Heart right ventricle (tissue), 16 donors: ENCODE measurements around the gene KCNE4. TPM values are rescaled to one million over a fixed set of nuclear protein-coding genes. Genes with fewer than 3 reads are reported as not detected.

Experiments used
- ATAC-seq, 8 donors: fragments of 200-7000 bp; cut with Tn5 transposase; one replicate each; pipeline ENCODE4 v1.9.1; 2020; ENCODE audit warnings: mild to moderate bottlenecking in 8 of 8, moderate library complexity in 8 of 8, moderate number of reproducible peaks in 1 of 8
- DNase-seq, 2 donors: peaks; one replicate each; pipeline ENCODE4 v3.0.0-alpha.2; 2020
- H3K27ac ChIP-seq, 10 donors: fragments of 200-600 bp; sonication (generic) in 2 of 10; one replicate each; pipeline versions ENCODE4 v1.5.0 to v1.8.0; 2020 to 2022; ENCODE audit warnings: mild to moderate bottlenecking in 3 of 10
- H3K27me3 ChIP-seq, 7 donors: fragments of 200-600 bp; one replicate each; pipeline ENCODE4 v1.8.0; 2021 to 2022; ENCODE audit warnings: mild to moderate bottlenecking in 2 of 7
- H3K36me3 ChIP-seq, 9 donors: fragments of 200-600 bp; sonication (generic) in 1 of 9; one replicate each; pipeline versions ENCODE4 v1.5.0 to v1.8.0; 2020 to 2022; ENCODE audit warnings: mild to moderate bottlenecking in 2 of 9
- H3K4me1 ChIP-seq, 9 donors: fragments of 200-600 bp; sonication (generic) in 1 of 9; one replicate each; pipeline versions ENCODE4 v1.5.0 to v1.8.0; 2020 to 2022; ENCODE audit warnings: mild to moderate bottlenecking in 4 of 9
- H3K4me3 ChIP-seq, 10 donors: fragments of 200-600 bp; sonication (generic) in 2 of 10; one replicate each; pipeline versions ENCODE4 v1.5.0 to v1.8.0; 2020 to 2022; ENCODE audit warnings: mild to moderate bottlenecking in 7 of 10, moderate library complexity in 2 of 10
- H3K9me3 ChIP-seq, 11 donors: fragments of 200-600 bp in 10 of 11; sonication (generic) in 2 of 11; one replicate each; pipeline versions ENCODE4 v1.5.0 to v1.8.0; 2013 to 2022; ENCODE audit warnings: mild to moderate bottlenecking in 2 of 11, control low read depth in 1 of 11, moderate library complexity in 1 of 11
- WGBS, 2 donors: extraction: QIAGEN DNeasy Blood & Tissue Kit; methylation state at CpG; one replicate each; pipeline ENCODE4 v1.1.7; 2013; ENCODE audit warnings: inconsistent platforms in 1 of 2; 5-methylcytosine and 5-hydroxymethylcytosine counted together
- intact Hi-C, 10 donors: fragments of 100-400 bp; cut with DNase I; formaldehyde crosslinking; loops; one replicate each; pipeline versions ENCODE4 v1.11.1 to v1.14.2; 2022
- polyA plus RNA-seq, 2 donors: library from polyadenylated mRNA; stranded (reverse); fragments of 200-250 nt; gene quantifications; one replicate each; pipeline ENCODE4 v1.2.3, GENCODE V29; 2013
- total RNA-seq, 10 donors: library from RNA; stranded (reverse); fragmentation: NEBNext Ultra II Directional in 3 of 10; extraction: Animal tissue kit (Norgen Biotek cat#: 25700) in 3 of 10; gene quantifications; one replicate each; pipeline versions ENCODE4 v1.2.1 to v1.2.4, GENCODE V29; 2021 to 2023
- TF ChIP-seq, protein P1 (sequence below), 9 donors: fragments of 200-600 bp; sonication (generic) in 2 of 9; IDR thresholded peaks; one replicate each; pipeline versions ENCODE4 v1.5.0 to v1.8.0; 2021 to 2022; ENCODE audit warnings: antibody characterized with exemption in 9 of 9, mild to moderate bottlenecking in 5 of 9, moderate library complexity in 1 of 9
- donor health status: Arrhythmogenic right ventricular cardiomyopathy.
- donor health status: ischemic (EF 13 %, LVEDD 7.1; RV severe dilation, severe dysfunction).
- donor health status: healthy with polysubstance abuse.
- donor health status: DM: no; HTN: yes; CAD: no.
- donor health status: DM: no; HTN: no; CAD: no.
- donor health status: ischemic (EF 25% LVEDD 6.9; RV normal size, moderate dysfunction).
- donor health status: ischemic (EF 25% LVEDD 5.7; RV mildly dilated, moderate dysfunction).
- donor health status: healthy.
- donor health status: DM: yes; HTN: yes; CAD: no.
- donor health status: Ischemic cardiomyopathy.
- donor health status: ischemic (EF 35%, LVEDD 5.7; RV mildly dilated, moderate dysfunction).
- donor health status: nonischemic (EF 11% LVEDD 7.7; RV severe dilation, severe dysfunction).
- donor health status: DM: yes; HTN: yes; CAD: no.
- donor health status: PGD.
- donor health status: ischemic (EF 29% LVEDD 5.4; RV normal size, mild dysfunction).
- donor health status: nonischemic (EF 23%, LVEDD 6.1; RV moderate dilation, normal function).

Gene KCNE4
- total and polyA plus RNA-seq, 12 donors, result 0.28 to 5.2 (median 1.4) TPM

DNA sequence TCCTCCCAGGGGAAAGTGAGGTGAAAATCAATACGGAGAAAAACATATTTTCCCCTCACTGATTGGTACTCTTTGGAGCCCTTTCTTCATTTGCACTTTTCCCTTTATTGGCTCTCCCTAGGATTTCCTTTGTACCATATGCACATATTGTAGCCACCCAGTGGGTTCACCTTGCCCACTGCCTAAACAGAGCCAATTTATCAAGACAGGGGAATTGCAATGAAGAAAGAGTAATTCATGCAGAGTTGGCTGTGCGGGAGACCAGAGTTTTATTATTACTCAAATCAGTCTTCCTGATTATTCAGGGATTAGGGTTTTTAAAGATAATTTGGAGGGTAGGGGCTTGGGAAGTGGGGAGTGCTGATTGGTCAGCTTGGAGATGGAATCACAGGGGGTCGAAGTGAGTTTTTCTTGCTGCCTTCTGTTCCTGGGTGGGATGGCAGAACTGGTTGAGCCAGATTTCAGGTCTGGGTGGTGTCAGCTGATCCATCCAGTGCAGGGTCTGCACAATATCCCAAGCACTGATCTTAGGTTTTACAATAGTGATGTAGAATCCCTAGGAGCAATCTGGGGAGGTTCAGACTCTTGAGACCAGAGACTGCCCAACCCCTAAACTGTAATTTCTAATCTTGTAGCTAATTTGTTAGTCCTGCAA lies 15.1 kb upstream of the KCNE4 start:
- no peak for ATAC-seq
- no peak for DNase-seq
- no peak overlapping the region for H3K27ac ChIP-seq
- no peaks in the 10 kb centered on the region for H3K36me3 ChIP-seq
- intact Hi-C loops, result no loop called here
- H3K27me3 ChIP-seq, result no peaks in the 10 kb centered on the region
- peaks cover 0 to 11% (median 0%) of the 10 kb centered on the region in 9 donors for H3K4me1 ChIP-seq
- 73 to 79% methylated on average over 3 of the region's 3 CpGs for WGBS, 2 donors
- TF ChIP-seq, protein P1, sequence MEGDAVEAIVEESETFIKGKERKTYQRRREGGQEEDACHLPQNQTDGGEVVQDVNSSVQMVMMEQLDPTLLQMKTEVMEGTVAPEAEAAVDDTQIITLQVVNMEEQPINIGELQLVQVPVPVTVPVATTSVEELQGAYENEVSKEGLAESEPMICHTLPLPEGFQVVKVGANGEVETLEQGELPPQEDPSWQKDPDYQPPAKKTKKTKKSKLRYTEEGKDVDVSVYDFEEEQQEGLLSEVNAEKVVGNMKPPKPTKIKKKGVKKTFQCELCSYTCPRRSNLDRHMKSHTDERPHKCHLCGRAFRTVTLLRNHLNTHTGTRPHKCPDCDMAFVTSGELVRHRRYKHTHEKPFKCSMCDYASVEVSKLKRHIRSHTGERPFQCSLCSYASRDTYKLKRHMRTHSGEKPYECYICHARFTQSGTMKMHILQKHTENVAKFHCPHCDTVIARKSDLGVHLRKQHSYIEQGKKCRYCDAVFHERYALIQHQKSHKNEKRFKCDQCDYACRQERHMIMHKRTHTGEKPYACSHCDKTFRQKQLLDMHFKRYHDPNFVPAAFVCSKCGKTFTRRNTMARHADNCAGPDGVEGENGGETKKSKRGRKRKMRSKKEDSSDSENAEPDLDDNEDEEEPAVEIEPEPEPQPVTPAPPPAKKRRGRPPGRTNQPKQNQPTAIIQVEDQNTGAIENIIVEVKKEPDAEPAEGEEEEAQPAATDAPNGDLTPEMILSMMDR (IDR thresholded peaks at IDR 0.05), result no peak
- H3K4me3 ChIP-seq, result no peak overlapping the region
- peaks cover 0 to 14% (median 6%) of the 10 kb centered on the region in 11 donors for H3K9me3 ChIP-seq

DNA sequence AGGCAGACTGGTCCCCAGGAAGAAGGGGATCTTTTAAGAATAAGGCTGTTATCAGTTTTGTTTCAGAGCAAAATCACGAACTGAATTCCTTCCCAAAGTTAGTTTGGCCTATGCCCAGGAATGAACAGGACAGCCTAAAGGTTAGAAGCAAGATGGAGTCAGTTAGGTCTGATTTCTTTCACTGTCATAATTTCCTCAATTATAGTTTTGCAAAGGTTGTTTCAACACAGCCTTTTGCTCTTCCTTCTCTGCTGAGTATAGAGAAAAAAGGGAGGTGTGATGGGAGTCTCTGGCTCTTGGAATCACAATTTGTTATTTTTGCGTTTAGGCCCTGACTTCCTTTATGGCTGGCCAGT lies 14.6 kb upstream of the KCNE4 start:
- no peaks in the 10 kb centered on the region for H3K27me3 ChIP-seq
- peaks cover 0 to 12% (median 0%) of the 10 kb centered on the region in 9 donors for H3K4me1 ChIP-seq
- DNase-seq, result no peak
- H3K27ac ChIP-seq, result no peak overlapping the region
- peaks cover 0 to 9% (median 1%) of the 10 kb centered on the region in 11 donors for H3K9me3 ChIP-seq
- no peaks in the 10 kb centered on the region for H3K36me3 ChIP-seq
- TF ChIP-seq, protein P1 (IDR thresholded peaks at IDR 0.05), result no peak
- ATAC-seq, result no peak
- H3K4me3 ChIP-seq, result no peak overlapping the region
- intact Hi-C loops, result no loop called here
- WGBS, 2 donors, result 60 to 76% methylated on average over 2 of the region's 2 CpGs

DNA sequence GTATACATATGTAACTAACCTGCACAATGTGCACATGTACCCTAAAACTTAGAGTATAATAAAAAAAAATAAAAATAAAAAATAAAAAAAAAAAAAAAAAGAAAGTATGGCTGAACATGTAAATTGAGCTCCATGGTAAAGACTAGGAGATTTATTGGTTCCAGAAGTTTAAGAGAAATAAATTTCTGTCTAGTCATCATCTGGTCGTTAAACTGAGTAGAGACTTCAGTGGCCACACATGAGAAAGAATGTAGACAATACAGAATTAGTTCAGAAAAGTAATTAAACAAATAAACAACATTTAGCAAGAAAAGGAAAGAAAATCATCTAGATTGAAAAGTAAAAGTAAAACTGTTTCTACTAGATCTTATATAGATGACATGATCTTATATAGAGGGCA lies 12.4 kb upstream of the KCNE4 start:
- Histone ChIP-seq H3K36me3 (no peaks in the 10 kb centered on the region), H3K27ac (no peak overlapping the region), H3K27me3 (no peaks in the 10 kb centered on the region), H3K4me3 (no peak overlapping the region), H3K9me3 (no peaks in the 10 kb centered on the region), H3K4me1 (peaks cover 0 to 27% (median 8%) of the 10 kb centered on the region in 9 donors)
- intact Hi-C loops, result no loop called here
- no peak for ATAC-seq
- TF ChIP-seq, protein P1 (IDR thresholded peaks at IDR 0.05), result no peak
- no peak for DNase-seq
- 76 to 87% methylated on average over 1 of the region's 1 CpG for WGBS, 2 donors

DNA sequence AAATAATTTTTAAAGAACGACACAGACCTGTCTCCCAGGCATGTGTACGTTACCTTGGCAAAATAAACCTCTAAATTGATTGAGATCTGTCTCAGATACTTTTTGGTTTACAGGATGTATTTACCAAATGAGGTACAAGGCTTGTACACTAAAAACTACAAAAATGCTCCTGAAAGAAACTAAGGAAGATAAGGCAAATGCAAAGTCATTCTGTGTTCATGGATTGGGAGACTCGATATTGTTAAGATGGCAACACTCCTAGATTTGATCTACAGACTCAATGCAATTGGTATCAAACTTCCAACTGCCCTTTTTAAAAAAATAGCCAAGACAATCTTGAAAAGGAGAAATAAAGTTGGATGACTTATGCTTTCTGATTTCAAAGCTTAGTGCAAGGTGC lies 11.5 kb upstream of the KCNE4 start:
- intact Hi-C loops, result no loop called here
- no peaks in the 10 kb centered on the region for H3K9me3 ChIP-seq

More for the DNA sequence above, 11.5 kb upstream of the KCNE4 start:
- H3K4me3 ChIP-seq, result no peak overlapping the region
- H3K27ac ChIP-seq, result no peak overlapping the region
- no peaks in the 10 kb centered on the region for H3K27me3 ChIP-seq
- DNase-seq (no peak), ATAC-seq (no peak)
- 96 to 97% methylated on average over 3 of the region's 3 CpGs for WGBS, 2 donors
- H3K4me1 ChIP-seq, result peaks cover 0 to 27% (median 8%) of the 10 kb centered on the region in 9 donors
- TF ChIP-seq, protein P1 (IDR thresholded peaks at IDR 0.05), result no peak
- no peaks in the 10 kb centered on the region for H3K36me3 ChIP-seq
